Epithelial cell of proximal tubule (primary cell): Measurements from ENCODE around the gene AQP12A. TPM values are rescaled to one million over a fixed set of nuclear protein-coding genes. Genes with fewer than 3 reads are reported as not detected.
"Not testable (repeated sequence)": the region's sequence is repeated elsewhere in the genome, so short reads cannot be mapped to it uniquely, and the experiment has no call there.

ENCODE experiments used
- DNase-seq: peaks from one replicate; pipeline ENCODE4 v3.0.0-alpha.2; 2011; ENCODE audit warnings: low read depth
- H3K4me3 ChIP-seq: 2 replicates; pipeline ENCODE4 v1.5.1; 2011; ENCODE audit warnings: low read depth, mild to moderate bottlenecking, low read length
- CTCF ChIP-seq: conservative IDR thresholded peaks from 2 replicates; pipeline ENCODE4 v1.5.1; 2012; ENCODE audit warnings: low read depth, mild to moderate bottlenecking, low read length
- total RNA-seq: library from RNA; depleted of rRNA; stranded (reverse); fragments of >200 nt; gene quantifications from 2 replicates; pipeline ENCODE4 v1.2.3, GENCODE V29; 2015

Gene AQP12A
- total RNA-seq = not detected in 2 replicates

GRCh38 chr2:240691631-240692420 lies at the start of gene AQP12A:
Gene AQP12A (plus strand): TSS chr2:240691866. CDS start chr2:240691914, 48 bp downstream.
- not testable (repeated sequence) for H3K4me3 ChIP-seq

GRCh38 chr2:240642061-240642805 lies 49.4 kb upstream of the AQP12A start:
- TF ChIP-seq CTCF = no peak
- no peak overlapping the region for H3K4me3 ChIP-seq
- no peak for DNase-seq

More at GRCh38 chr2:240691631-240692420, at the start of gene AQP12A:
- DNase-seq = not testable (repeated sequence)

GRCh38 chr2:240642806-240643092 lies 48.9 kb upstream of the AQP12A start:
- no peak for TF ChIP-seq CTCF
- no peak for DNase-seq

GRCh38 chr2:240643093-240643810 lies 48.4 kb upstream of the AQP12A start:
- no peak for DNase-seq
- TF ChIP-seq CTCF = no peak
- no peak overlapping the region for H3K4me3 ChIP-seq

More at GRCh38 chr2:240642806-240643092, 48.9 kb upstream of the AQP12A start:
- H3K4me3 ChIP-seq = no peak overlapping the region

GRCh38 chr2:240643811-240644150 lies 47.9 kb upstream of the AQP12A start:
- H3K4me3 ChIP-seq = no peak overlapping the region
- no peak for DNase-seq
- no peak for TF ChIP-seq CTCF

GRCh38 chr2:240644171-240644651 lies 47.5 kb upstream of the AQP12A start:
- no peak for DNase-seq
- no peak overlapping the region for H3K4me3 ChIP-seq
- no peak for TF ChIP-seq CTCF

GRCh38 chr2:240644859-240645301 lies 46.8 kb upstream of the AQP12A start:
- TF ChIP-seq CTCF = no peak
- no peak overlapping the region for H3K4me3 ChIP-seq
- DNase-seq = no peak
